Activated effector memory CD4-positive, alpha-beta T cell treated with Interleukin-2 at 50 U/mL for 16 hours (primary cell): Measurements from ENCODE around the gene CROCC2.

ENCODE experiments used
- DNase-seq: peaks from one replicate; pipeline ENCODE4 v3.0.0-alpha.2; 2020

Gene CROCC2

DNA sequence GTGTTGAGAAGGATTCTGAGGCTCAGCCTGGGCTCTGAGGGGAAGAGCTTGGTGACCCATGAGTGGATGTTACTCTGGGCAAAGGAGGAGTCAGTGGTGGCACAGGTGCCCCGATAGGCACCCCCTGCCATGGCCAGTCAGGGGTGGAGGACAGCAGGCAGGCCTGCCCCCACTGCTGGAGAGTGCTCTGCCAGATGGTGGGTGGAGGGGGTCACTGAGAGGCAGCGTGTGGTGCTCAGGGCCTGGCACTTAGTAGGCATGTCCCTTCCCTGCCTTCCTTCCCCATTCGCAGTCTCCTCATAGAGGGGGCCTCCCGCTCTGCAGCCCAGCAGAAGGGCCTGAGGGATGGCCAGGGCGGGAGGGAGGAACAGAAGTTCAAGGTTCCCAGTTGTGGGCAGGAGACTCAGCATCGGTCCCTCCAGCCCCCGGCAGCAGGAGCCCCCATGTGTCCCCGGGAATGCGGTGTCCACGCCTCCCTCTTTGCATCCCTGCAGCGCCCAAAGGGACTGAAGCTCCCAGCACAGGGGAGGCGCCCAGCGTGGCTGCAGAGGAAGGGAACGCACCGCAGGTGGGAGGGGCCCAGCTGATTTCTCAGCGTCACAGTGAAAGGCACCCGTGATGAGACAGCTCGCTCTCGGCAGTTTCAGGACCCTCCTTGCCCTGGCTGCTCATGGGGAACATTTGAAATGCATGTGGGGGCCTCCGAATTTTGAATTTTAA lies 86.6 kb downstream of the CROCC2 start:
- DNase-seq = no peak

DNA sequence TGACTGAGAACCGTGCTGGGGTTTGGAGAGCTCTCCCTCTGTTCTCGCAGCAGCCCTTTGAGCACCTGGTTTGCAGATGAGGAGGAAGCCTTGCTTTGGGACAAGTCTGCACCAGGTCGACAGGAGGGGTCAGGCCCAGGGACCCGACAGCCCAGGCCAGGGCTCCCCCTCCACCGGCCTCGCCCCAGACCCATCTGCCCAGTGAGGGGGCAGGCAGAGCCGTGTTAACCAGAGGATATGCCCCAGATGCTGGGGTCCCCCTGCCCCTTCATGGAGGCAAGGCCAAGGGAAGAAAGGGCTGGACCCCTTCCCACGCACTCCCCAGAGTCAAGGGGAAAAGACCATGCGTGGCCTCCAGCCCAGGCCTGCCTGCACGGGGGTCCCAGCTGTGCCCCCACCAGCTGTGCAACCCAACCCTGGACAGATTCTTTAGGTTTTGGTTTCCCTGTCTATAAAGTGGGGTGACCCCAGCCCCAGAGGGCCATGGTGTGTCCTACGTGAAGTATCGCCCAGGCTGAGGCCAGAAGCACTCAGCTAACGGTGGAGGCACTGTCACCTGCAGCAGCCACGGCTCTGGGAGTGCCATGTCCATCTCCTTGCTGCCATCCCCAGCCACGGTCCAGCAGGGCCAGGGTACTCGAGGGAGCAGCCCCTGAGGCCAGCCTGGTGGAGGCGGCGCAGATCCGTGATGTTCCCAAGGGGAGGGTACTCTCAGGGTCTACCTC lies 87.5 kb downstream of the CROCC2 start:
- no peak for DNase-seq

DNA sequence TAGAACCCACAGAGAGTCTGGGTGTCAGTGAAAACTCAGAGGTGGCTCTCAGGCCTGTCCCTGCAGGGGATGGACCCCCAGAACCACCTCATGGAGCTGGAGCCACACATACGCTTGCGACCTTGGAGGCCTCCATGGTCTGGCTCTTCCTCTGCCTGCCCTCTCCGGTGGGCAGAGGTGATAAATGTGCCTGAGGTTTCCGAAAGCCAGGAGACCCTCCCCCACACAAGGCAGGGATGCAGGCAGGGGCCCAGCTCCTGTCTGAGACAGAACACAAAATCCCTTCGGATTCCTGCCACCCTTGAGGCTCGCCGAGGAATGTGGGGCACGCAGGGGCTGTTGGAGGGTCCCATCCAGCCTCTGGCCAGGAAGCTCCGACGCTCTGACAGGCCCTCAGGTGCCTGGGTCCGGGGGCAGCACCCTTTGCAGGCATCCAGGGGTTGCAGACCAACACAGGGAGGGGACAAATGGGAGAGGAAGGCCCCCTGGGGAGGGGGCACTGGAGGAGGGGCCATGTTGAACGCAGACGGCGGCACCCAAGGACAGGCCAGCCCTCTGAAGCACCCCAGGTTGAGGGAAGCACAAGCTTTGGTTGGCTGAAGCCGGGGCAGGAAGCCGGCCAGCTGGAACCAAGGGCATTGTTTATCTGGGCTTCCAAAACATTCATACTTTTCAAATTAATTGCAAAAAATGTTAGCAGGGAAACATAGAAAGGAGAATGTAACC lies 88.2 kb downstream of the CROCC2 start:
- DNase-seq = no peak

DNA sequence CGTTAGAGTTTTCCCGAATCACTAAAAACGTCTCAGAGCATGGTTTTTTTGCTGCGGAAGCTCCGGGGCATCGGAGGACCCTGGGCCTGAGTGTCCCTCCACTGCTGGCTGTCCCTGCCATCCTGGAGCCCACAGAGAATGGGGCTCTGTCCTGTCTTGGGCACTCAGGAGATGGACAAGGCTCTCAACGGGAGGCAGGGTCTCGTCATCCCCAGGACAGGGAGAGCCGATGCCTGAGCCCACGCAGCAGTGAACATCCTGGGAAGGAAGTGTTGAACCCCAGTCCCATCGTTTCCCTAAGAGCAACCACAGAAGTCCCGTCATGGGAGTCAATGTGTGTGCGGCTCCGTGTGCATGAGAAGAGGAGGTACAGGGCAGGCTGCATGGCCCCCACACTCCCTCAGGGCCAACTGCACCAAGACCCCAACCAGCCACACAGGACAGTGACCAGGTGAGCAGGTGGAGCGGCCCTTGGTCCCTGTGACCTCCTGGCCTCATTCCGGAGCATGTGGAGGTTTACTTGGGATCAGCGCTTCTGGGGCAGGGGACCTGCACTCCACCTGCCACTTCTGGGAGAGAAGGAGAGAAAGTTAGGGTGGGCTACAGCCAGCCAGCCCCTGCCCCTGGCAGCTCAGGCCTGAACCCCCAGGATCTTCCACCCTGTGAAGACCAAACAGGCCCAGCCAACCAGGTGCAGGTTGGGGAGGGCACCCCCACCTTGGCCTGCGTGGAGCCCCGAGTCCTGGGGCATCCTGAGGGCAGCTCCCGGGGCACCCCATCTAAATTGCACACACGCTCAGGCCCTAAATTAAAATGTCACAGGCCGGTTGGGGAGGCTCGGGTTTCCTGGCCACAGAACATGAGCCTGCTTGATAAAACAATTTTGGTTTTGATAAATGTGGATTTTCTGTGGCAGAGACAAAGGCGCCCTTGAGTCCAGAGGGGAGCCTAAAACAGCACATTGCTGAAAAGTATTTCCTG lies 89.2 kb downstream of the CROCC2 start:
- DNase-seq = no peak

DNA sequence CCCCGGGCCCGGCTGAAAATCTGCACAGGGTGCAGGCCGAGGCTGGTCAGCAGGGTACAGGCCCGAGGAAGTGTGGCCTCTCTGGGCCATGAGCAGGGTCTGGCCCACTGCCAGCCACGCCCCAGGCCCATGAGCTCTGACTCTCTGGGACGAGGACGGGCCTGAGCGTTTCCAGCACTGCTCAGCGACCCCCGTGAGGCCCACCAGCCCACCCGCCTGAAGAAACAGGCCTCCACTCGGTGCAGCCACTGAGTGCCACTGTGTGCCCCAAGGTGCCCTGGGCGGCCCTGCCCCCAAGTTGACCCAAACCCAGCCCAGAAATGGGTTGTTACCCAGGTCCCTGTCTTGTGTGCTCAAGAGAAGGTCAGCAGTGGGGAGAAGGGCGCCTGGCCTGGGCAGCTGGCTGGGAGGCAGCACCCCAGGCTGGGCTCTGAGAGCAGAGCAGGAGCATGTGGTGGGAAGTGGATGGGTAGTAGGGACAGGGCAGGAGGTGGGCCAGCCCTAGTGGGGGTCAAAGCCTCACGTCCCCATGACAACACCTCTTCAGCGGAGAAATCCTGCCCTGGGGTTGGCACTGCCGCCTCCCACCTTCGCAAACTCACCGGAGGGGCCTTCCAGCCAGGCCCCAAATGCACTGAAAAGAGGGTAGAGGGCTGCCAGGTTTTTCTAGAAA lies 90.2 kb downstream of the CROCC2 start:
- no peak for DNase-seq

DNA sequence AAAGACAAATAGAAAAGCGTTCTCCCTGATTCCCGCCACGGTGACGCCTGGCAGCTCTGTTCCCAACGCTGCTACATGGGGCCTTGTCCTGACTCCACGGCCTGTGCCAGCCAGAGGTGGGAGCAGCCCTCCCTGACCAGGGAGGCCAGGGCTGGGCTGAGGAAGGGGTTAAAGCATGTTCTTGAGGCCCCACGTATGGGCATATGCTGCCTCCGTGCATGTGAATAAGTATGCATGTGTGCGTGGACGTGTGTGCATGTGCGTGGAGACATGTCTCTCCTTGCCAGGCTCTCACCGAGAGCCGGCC lies 90.7 kb downstream of the CROCC2 start:
- DNase-seq = no peak

DNA sequence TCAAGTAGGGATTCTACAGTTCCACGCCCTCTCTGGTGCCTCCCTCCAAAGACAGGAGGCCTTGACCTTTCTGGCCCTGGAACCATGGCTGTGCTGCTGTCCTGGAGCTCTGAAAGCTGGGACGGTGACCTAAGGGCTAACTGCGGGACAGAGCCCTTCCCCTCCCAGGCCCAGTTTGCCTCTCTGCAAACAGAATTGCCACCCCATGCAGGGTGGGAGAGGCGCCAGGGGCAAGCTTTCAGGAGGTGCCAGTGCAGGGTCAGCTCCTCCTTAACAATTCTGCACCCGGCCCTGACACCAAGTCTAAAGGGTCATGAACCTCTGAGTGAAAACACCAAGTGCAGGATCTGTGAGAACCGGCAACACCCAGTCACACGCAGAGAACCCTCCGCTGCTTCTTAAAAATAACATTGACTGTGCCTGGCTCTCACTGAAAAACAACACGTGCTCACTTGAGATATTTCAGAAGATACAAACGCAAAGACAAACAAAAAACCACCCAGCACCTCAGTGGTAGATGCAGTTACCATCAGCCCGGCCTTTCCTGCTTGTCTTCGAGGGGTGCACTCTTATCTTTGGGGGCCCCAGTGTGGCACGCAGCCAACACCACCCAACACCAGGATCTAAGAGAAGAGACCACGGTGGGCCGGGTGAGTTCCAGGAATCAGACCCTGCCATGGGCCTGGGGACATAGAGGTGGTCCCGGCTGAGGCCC lies 91.2 kb downstream of the CROCC2 start:
- DNase-seq = no peak

DNA sequence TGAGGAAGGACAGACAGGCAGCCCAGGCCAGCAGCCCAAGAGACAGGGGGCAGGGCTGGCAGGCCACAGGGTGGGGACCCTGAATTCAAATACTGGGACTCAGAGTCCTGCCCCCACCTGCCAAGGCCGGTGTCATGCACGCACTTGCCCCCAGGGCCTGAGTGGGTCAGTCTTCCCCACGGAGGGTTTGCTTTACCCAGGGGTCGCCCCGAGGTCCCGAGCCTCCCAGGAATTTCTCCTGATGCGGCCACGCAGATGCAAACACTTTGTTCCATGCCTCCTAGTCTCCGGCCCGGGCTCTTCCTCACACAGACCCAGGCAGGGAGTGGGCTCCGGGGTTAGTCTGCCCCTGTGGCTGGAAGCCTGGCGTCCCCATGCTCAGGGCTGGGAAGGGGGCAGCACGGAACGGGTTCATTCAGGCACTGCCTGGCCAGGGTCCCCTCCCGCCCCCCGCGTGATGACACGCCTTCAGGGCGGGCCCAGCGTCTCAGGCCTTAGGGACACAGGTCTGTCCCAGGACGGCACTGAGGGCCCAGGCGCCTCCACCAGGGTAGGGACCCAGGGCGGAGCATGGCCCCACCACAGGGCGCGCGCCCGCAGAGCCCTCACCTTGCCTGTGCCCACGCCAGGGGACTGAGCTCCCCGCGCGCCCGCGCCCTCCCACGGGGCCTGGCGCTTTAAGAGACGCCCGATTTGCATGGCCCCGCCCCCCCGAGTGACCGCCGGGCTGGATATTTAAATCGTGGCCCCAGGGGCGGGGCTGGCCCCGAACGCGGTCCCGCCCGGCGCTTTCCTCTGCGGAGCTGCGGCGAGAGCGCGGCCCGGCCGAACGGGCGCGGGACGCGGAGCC lies 91.9 kb downstream of the CROCC2 start, which contains the start of gene SNED1:
SNED1 (plus strand) TSS at position 763 of the 850 bp plus-strand sequence. CDS start 220 bp downstream, outside the sequence.
- peak; percentile 35 for DNase-seq

DNA sequence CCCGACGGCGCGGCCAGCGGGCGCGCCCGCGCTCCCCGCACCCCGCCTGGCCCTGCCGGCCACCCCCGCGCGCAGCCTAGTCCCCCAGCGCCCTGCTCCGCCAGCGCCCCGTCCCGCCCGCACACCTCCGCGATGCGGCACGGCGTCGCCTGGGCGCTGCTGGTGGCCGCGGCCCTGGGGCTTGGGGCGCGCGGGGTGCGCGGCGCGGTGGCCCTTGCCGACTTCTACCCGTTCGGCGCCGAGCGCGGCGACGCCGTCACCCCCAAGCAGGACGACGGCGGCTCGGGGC lies 92.5 kb downstream of the CROCC2 start:
- no peak for DNase-seq

DNA sequence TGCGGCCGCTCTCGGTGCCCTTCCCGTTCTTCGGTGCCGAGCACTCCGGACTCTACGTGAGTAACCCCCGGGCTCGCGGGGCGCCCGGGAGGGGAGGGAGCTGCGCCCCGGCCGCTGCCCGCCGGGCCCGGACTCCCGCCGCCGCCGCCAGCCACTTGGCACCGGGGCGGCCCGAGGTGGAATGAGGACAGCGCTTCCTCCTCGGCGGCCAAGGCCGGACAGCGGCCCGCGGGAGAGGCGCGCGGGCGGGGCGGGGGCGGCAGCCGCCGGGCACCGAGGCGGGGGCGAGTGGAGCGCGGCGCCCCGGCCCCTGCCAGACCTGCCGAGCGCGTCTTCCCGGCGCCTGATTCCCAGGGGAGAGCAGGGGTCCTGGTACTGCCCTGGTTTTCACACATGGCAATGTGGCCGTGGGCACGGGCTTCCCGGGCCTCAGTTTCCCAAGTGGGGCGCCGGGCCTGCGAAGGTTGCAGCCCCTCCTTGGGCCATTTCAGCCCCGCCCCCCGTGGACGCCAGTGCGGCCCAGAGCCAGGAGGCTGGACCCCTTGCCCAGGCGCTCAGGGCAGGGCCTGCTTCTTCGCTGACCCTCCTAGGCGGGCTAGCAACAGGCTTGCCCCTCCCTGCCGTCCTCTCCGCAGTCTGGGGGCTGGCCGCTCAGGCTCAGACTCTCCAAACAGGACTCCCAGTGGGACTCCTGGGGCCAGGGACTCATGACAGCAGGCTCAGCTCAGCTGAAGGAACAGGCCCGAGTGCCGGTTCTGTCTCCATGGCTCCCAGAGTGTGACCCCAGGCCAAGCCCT lies 93.1 kb downstream of the CROCC2 start:
- no peak for DNase-seq

DNA sequence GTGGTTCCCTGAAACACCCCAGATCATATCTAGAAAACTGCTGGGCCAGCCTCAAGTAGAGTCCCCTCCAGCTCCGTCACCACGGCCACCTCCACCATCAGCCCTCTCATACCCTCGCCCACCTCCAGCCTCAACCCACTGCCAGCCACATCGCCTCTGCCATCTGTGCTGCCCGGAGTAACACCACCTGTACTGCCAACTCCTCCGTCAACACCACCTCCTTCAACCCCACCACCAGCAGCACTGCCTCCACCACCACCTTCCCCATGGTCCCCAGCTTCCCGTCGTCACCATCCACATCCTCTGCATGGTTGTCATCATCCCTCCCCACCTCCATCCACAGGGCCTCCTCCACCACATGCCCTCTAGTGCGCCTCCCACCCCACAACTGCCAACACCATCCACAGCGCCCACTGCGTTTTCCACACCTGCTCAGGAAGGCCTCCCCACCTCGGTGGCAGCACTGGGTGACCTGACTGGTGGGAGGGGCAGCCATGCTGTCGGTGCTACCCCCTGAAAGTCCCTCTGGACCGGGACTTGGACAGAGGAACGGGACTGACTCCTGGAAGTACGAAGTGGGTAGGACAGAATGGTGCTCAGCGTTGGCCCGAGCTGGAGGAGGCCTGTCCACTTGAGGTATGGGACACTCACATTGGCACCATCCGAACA lies 93.9 kb downstream of the CROCC2 start:
- no peak for DNase-seq

DNA sequence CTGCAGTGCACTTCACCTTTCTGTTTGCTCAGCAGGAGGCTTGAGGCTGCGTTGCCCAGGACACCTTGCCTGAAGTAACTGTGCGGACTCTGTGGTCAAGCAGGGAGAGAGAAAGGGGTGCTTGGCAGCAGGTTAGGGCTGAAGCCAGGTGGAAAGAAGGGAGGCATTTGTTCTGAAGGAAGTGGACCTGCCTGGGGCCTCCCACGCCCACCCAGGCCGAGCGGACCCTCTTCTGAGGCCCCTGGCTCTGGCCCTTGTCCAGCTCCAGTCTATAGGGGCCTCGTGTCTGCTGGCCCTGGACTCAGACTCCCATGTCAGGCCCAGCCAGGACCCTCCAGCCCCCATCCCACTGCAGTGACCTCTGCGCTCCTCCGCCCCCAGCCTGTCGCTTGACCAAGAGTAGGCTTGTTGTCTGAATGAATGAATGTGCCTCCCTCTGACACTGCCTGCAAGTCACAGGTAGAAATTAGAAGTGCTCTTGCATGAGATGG lies 94.7 kb downstream of the CROCC2 start:
- no peak for DNase-seq

DNA sequence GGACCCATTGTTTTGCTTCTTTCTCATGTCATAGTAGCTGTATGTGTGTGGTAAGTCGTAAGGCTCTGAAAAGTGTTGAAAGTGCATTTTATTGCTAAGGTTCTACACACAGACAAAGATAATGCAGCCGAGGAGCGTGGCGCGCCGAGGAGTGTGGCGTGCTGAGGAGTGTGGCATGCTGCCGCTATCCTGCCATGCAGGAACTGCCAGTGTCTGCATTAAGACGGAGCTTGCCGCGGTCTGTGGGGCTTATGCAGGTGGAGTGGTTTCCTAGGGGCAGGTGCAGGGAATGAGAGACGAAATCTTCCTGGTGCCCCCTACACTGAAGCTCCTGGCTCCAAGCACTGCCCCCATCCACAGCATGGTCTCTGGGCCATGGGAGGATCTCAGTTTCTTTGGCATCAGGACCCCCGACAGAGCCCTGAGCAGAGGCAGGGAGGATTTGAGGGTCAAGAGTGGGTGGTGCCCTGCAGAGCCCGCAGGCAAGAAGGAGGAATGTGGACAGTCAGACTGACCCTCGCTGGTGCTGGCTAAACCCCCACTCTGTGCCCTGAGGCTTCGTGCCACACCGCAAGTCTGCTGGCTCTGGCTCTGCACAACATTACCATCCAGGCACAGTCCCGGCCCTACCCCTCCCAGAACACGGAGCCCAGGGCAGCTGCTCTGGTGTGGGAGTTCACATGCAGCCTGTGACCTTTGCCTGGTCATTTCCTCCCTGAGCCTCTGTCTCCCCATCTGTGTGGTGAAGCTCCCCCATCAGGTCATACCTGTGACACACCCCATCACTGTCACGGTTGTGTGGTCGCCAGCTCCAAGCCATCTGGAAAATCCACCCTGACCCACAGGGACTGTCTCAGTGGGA lies 95.5 kb downstream of the CROCC2 start:
- DNase-seq = no peak

DNA sequence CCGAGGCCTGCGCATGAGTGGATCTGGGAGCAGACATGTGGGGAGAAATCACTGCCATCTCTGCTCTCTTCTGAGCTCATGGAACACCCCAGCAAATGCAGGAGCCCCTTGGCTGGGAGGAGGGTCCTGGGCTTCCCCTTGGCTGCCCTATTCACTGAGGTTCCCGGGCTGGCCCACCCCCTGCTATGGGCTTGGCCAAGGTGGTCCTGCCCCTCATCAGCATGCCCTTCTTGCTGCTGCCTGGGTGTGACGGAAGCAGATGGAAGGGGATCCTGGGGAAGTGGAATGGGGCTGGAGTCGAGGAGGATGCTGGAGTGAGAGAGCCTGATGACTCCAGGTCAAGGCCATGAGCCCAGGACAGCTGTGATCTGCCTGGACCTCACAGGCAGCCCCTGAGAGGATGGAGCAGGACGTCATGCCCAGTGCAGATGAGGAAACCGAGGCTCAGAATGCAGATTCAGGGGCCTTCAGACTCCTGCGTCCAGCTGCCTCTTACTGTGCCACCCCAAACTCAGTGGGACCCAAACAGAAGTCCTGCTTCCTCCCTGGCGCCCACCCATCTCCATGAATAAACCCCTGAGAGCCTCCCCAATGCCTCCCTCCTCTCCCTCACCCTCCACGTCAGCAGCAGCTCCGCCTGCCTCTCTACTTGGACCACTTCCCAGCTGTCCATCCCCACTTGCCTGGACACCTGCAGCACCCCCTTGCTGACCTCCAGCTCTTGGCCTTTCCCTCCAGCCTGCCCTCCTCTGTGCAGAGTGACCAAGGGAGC lies 96.3 kb downstream of the CROCC2 start:
- no peak for DNase-seq

DNA sequence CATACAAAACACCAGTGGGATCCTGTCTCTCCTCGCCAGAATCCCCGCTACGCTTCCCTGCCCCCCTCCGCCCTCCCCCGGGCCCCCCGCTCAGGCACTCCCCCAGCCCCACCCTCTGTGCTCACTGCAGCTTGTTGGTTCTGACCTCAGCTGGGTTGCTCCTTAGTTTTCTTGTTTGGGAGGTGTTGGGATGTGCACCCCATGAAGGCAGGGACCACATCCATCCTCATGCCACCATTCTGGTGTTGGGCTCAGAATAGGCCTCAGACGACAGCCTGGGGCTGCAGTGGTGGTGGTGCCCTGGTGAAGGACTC lies 96.9 kb downstream of the CROCC2 start:
- DNase-seq = no peak

DNA sequence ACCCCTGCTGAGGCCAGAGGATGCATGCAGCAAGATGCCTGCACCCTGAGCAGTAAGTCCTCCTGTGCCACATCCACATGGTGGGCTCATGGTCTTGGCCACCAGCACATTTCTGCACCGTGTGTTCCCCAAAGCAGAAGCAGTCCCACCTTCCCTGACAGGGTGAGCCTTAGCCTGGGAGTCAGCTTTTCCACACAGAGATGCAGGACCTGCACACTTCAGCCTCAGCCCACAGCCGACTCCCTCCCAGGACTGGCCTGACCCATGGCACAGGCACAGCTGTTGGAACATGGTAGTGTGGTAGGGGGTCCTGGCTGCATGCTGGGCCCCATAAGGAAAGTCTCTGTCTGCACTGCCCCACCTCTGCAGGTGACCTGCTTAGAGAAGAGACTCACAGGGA lies 97.2 kb downstream of the CROCC2 start:
- no peak for DNase-seq

DNA sequence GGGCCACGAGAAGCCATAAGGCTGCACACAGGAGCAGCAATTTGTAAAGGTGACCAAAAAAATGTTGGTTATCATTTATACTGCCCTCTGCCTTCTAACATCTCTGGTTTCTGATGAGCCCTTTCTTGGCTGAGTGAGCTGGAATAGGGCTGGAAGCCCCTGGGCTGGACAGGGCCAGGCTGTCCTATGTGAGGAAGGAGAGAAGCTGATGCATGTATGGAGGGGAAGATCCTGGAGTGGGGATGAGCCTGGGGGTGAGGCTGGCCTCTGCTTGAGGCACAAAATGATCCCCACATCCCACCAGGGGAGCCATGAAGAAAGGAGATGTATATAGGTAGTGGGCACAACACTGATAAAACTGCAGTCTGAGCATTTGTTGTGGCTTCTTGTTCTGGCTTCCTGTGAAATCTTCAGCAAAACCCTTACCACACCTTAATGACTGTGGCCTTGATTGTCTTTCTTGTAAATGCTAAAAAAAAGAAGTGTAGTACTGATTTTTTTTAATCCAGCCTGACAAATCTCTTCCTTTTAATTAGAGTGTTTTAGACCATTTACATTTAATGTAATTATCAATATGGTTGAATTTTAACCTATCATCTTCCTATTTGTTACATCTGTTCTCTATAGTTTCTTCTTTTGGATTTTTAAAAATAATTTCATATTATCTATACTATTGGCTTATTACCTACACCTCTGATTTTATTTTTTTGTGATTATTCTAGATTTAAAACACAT lies 97.9 kb downstream of the CROCC2 start:
- DNase-seq = no peak
